Measurements from ENCODE around the gene SPACA6.
"Not testable (repeated sequence)": the region's sequence is repeated elsewhere in the genome, so short reads cannot be mapped to it uniquely, and the experiment has no call there.

DNA sequence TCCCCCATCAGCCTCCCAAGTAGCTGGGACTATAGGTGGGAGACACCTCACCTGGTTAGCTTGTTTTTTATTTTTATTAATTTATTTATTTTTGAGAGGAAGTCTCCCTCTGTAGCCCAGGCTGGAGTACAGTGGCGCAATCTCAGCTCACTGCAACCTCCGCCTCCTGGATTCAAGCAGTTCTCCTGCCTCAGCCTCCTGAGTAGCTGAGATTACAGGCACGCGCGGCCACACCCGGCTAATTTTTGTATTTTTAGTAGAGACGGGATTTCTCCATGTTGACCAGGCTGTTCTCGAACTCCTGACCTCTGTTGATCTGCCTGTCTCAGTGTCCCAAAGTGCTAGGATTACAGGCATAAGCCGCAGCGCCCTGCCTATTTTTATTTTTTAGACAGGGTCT is 45.4 kb downstream of the SPACA6 start:
- TF ChIP-seq, protein P1, sequence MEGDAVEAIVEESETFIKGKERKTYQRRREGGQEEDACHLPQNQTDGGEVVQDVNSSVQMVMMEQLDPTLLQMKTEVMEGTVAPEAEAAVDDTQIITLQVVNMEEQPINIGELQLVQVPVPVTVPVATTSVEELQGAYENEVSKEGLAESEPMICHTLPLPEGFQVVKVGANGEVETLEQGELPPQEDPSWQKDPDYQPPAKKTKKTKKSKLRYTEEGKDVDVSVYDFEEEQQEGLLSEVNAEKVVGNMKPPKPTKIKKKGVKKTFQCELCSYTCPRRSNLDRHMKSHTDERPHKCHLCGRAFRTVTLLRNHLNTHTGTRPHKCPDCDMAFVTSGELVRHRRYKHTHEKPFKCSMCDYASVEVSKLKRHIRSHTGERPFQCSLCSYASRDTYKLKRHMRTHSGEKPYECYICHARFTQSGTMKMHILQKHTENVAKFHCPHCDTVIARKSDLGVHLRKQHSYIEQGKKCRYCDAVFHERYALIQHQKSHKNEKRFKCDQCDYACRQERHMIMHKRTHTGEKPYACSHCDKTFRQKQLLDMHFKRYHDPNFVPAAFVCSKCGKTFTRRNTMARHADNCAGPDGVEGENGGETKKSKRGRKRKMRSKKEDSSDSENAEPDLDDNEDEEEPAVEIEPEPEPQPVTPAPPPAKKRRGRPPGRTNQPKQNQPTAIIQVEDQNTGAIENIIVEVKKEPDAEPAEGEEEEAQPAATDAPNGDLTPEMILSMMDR (IDR thresholded peaks at IDR 0.05), result not testable (repeated sequence)
- not testable (repeated sequence) for TF ChIP-seq EP300 (IDR thresholded peaks at IDR 0.05)
